A673 (cell line): ENCODE measurements around the gene USPL1. TPM values are rescaled to one million over a fixed set of nuclear protein-coding genes. Genes with fewer than 3 reads are reported as not detected.

ENCODE experiments used
- BruUV-seq: library from RNA; stranded (reverse); fragments of 400-500 nt; replicated peaks from 2 replicates; lab custom pipeline; 2021; lab: Mats Ljungman, UMichigan
- CTCF ChIA-PET: fragments of 300-600 bp; sonication (Branson Sonifier 250); formaldehyde crosslinking; loops from one replicate; lab custom pipeline; 2022; ENCODE audit warnings: antibody characterized with exemption; lab: Charles Lee
- POLR2A ChIA-PET: fragments of 300-600 bp; sonication (Branson Sonifier 250); formaldehyde crosslinking; loops from one replicate; lab custom pipeline; 2022; ENCODE audit warnings: antibody characterized with exemption; ENCODE audit not compliant: low non-redundant PET; lab: Charles Lee
- DNase-seq: peaks from one replicate; pipeline ENCODE4 v3.0.0-alpha.2; 2015; ENCODE audit warnings: low spot score
- H3K27ac ChIP-seq: fragments of 200-600 bp; sonication (generic); 2 replicates; pipeline ENCODE4 v1.5.1; 2016; ENCODE audit warnings: mixed run types, low read depth, mild to moderate bottlenecking, mixed read lengths, antibody characterized with exemption, low read length; ENCODE audit not compliant: poor library complexity, severe bottlenecking
- H3K27me3 ChIP-seq: fragments of 200-600 bp; sonication (generic); replicated peaks from 2 replicates; pipeline ENCODE4 v1.6.1; 2017; ENCODE audit warnings: mixed run types, low read depth, mild to moderate bottlenecking, mixed read lengths, antibody characterized with exemption, low read length; ENCODE audit not compliant: insufficient read depth, poor library complexity
- H3K36me3 ChIP-seq: fragments of 200-600 bp; sonication (generic); 2 replicates; pipeline ENCODE4 v1.6.1; 2016; ENCODE audit warnings: mixed run types, mild to moderate bottlenecking, mixed read lengths, antibody characterized with exemption, low read length; ENCODE audit not compliant: insufficient read depth, poor library complexity, severe bottlenecking
- H3K4me1 ChIP-seq: fragments of 200-600 bp; sonication (generic); 2 replicates; pipeline ENCODE4 v1.6.1; 2017; ENCODE audit warnings: mixed run types, mild to moderate bottlenecking, mixed read lengths, antibody characterized with exemption, low read length; ENCODE audit not compliant: insufficient read depth, poor library complexity, severe bottlenecking
- H3K4me3 ChIP-seq: fragments of 200-600 bp; sonication (generic); 2 replicates; pipeline ENCODE4 v1.5.1; 2016; ENCODE audit warnings: low read depth, mixed run types, mild to moderate bottlenecking, mixed read lengths, low read length; ENCODE audit not compliant: poor library complexity, severe bottlenecking
- H3K9me3 ChIP-seq: fragments of 200-600 bp; sonication (generic); 2 replicates; pipeline ENCODE4 v1.6.1; 2016; ENCODE audit warnings: mixed run types, low read depth, mild to moderate bottlenecking, mixed read lengths, antibody characterized with exemption, low read length; ENCODE audit not compliant: poor library complexity, severe bottlenecking
- CTCF ChIP-seq: fragments of 300-800, 200-600 bp; sonication (generic); conservative IDR thresholded peaks from 2 replicates; pipeline ENCODE4 v1.5.1; 2017; ENCODE audit warnings: low read depth, mild to moderate bottlenecking, antibody characterized with exemption, low read length, moderate library complexity, mixed read lengths
- EZH2 ChIP-seq: fragments of 200-600 bp; sonication (generic); IDR thresholded peaks from 2 replicates; pipeline ENCODE4 v1.6.1; 2017; ENCODE audit warnings: borderline replicate concordance, low read depth, mild to moderate bottlenecking, mixed read lengths, antibody characterized with exemption, low read length; ENCODE audit not compliant: poor library complexity, severe bottlenecking
- intact Hi-C: fragments of 100-400 bp; cut with micrococcal nuclease; formaldehyde crosslinking; loops from one replicate; pipeline ENCODE4 v1.10.0; 2022; ENCODE audit not compliant: unreplicated experiment
- total RNA-seq: library from RNA; stranded (reverse); gene quantifications from 2 replicates; pipeline ENCODE4 v1.2.3, GENCODE V29; 2021

Gene USPL1
- total RNA-seq, 1 experiment from 2014 or later, result 28.5 TPM

DNA sequence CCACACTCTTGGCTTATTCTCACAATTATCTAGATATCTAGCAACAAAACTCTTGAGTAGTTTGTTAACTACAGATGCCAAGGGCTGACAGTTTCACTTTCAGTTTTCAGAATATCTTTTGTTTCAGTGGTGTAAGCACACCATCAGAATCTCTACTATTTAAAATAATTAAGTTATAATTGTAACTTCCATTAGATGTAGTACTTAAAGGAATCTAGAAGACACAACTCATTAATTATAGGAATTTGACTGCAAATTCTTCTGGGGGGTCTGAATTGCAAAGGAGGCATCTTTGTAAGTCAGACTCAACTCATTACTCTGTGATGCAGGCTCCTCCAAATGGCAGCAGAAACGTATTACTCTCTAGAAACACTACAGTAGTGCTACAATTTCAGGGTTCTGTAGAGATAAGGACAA, 44.9 kb upstream of the USPL1 start:
- Histone ChIP-seq H3K27ac (peak overlapping the region; percentile 83), H3K27me3 (no peaks in the 10 kb centered on the region), H3K4me1 (peaks cover 48% of the 10 kb centered on the region), H3K9me3 (no peaks in the 10 kb centered on the region), H3K36me3 (no peaks in the 10 kb centered on the region), H3K4me3 (peak overlapping the region; percentile 38)
- BruUV-seq, result no TSS peak
- intact Hi-C loops, result loop anchor here (5.0 kb wide), 1 partner anchor 106 kb away; the partner anchor contains the start of gene HMGB1
- ChIA-PET POLR2A (no interaction called here), CTCF (interaction anchor here (0.7 kb wide), 1 partner anchor 449 kb away, joined by 12 read pairs; no protein-coding TSS in a partner anchor)
- DNase-seq, result peak; percentile 71
- TF ChIP-seq CTCF, result peak; percentile 54
- no peak for TF ChIP-seq EZH2

DNA sequence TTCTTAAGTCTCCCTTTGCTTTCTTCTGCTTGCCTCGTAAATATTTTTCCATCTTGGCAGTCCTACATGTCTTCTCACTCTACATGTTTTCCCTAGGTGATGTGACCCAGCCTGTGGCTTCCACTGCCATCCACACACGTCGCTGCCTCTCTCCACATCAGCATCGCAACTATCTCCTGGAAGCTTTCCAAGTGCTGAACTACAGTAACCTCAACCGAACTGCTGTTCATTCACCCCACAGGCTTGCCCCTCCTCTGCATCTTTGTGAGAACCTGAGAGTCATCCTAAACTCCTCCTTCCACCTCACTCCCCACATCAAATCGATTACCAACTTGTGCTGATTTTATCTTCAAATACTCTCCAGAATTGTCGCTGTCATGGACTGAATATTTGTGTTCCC, 41.2 kb upstream of the USPL1 start:
- POLR2A ChIA-PET, result no interaction called here
- no peak overlapping the region for H3K27ac ChIP-seq
- H3K27me3 ChIP-seq, result no peaks in the 10 kb centered on the region
- no peak overlapping the region for H3K4me3 ChIP-seq
- H3K9me3 ChIP-seq, result no peaks in the 10 kb centered on the region
- DNase-seq, result peak; percentile 61
- H3K4me1 ChIP-seq, result peaks cover 41% of the 10 kb centered on the region
- BruUV-seq, result no TSS peak
- intact Hi-C loops, result loop anchor here (5.0 kb wide), 1 partner anchor 444 kb away; no protein-coding TSS in a partner anchor
- CTCF ChIA-PET, result no interaction called here
- TF ChIP-seq CTCF (no peak), EZH2 (no peak)
- no peaks in the 10 kb centered on the region for H3K36me3 ChIP-seq

- intact Hi-C loops, result loop anchor here (5.0 kb wide), 1 partner anchor 445 kb away; no protein-coding TSS in a partner anchor
Measured at GRCh38 chr13:30577401-30577852, 40.3 kb upstream of the USPL1 start.

More at GRCh38 chr13:30577401-30577852, 40.3 kb upstream of the USPL1 start:
- DNase-seq, result no peak
- H3K27me3 ChIP-seq, result no peaks in the 10 kb centered on the region
- H3K27ac ChIP-seq, result no peak overlapping the region
- ChIA-PET CTCF (no interaction called here), POLR2A (interaction anchor here (0.6 kb wide), 1 partner anchor 82 kb away, joined by 4 read pairs; no protein-coding TSS in a partner anchor)
- peaks cover 35% of the 10 kb centered on the region for H3K4me1 ChIP-seq
- H3K9me3 ChIP-seq, result no peaks in the 10 kb centered on the region
- no TSS peak for BruUV-seq
- no peaks in the 10 kb centered on the region for H3K36me3 ChIP-seq
- H3K4me3 ChIP-seq, result no peak overlapping the region
- TF ChIP-seq EZH2 (no peak), CTCF (no peak)
